ENCODE data around the gene HECTD4. TPM values are rescaled to one million over a fixed set of nuclear protein-coding genes. Genes with fewer than 3 reads are reported as not detected.

HECTD4 gene
- total RNA-seq, 2 donors from 2014 or later: 46.6 to 48.2 TPM

DNA sequence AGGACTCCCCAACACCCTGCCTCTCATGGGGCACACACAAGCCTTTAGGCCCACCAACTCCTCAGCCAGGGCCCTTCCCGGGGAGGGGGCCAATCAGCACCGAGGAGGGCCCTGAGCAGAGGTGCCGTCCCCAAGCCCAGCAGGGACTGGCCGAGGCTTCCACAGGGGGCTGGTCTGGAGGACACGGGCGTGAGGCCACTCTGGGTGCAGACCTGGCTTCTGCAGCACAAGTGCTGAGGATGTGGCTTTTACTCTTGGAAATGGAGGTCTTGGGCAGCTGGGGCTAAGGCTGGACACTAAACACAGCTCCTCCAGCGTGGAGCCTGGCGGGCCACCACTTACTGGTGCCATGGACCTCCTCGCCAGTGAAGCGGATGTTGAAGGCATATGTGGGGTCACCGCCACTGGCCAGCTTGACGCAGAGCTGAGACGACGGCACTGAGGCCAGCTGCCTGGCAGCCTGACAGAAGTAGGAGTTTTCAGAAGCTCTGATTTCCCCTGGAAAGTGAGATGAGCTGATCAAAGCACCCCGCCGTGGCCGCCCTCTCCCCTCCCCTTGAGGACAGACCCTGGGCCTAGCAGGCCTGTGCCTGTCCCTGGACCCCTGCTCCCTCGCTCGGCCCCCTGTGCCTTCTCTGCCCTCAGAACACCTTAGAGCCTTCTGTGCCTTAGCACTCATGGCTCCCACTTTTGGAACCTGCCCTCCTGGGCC is 212.9 kb downstream of the HECTD4 start:
- Mint-ChIP-seq H3K4me3 (no peak overlapping the region), H3K36me3 (ENCODE audit: low read depth) (peaks cover 32% of the 10 kb centered on the region), H3K27me3 (ENCODE audit: insufficient read depth) (no peaks in the 10 kb centered on the region), H3K27ac (no peak overlapping the region), H3K9me3 (no peaks in the 10 kb centered on the region), H3K4me1 (no peaks in the 10 kb centered on the region)
- H3K4me3 ChIP-seq (ENCODE audit: low read length): no peak overlapping the region
- DNase-seq: peak; percentile 47
- H3K27me3 ChIP-seq (ENCODE audit: control insufficient read depth, insufficient read depth, low read length, poor library complexity, severe bottlenecking): no peaks in the 10 kb centered on the region
- no peak for TF ChIP-seq CTCF (conservative IDR thresholded peaks at IDR 0.05)
- no peaks in the 10 kb centered on the region for H3K4me1 ChIP-seq (ENCODE audit: control insufficient read depth, insufficient read depth, low read length)
- WGBS, 2 experiments (ENCODE audit: insufficient coverage in 1 of 2, insufficient read length in 1 of 2): 94 to 100% methylated on average over 9 to 19 of the region's 19 CpGs
- H3K27ac ChIP-seq (ENCODE audit: low read depth, low read length): no peak overlapping the region
- no peaks in the 10 kb centered on the region for H3K9me3 ChIP-seq (ENCODE audit: control insufficient read depth, low read length)
- peaks cover 19% of the 10 kb centered on the region for H3K36me3 ChIP-seq (ENCODE audit: control insufficient read depth, insufficient read depth, low read length)
- H3K9ac ChIP-seq (ENCODE audit: extremely low read depth, low read length, poor library complexity, severe bottlenecking): no peak overlapping the region

GRCh38 chr12:112168561-112168971 is 213.7 kb downstream of the HECTD4 start:
- no peaks in the 10 kb centered on the region for H3K4me1 Mint-ChIP-seq
- peaks cover 19% of the 10 kb centered on the region for H3K36me3 ChIP-seq (ENCODE audit: control insufficient read depth, insufficient read depth, low read length)
- H3K4me3 ChIP-seq (ENCODE audit: low read length): no peak overlapping the region
- no peaks in the 10 kb centered on the region for H3K9me3 ChIP-seq (ENCODE audit: control insufficient read depth, low read length)
- H3K4me3 Mint-ChIP-seq: no peak overlapping the region
- H3K4me1 ChIP-seq (ENCODE audit: control insufficient read depth, insufficient read depth, low read length): no peaks in the 10 kb centered on the region
- no peak overlapping the region for H3K27ac Mint-ChIP-seq
- TF ChIP-seq CTCF (conservative IDR thresholded peaks at IDR 0.05): no peak
- H3K36me3 Mint-ChIP-seq (ENCODE audit: low read depth): peaks cover 32% of the 10 kb centered on the region
- H3K27me3 ChIP-seq (ENCODE audit: control insufficient read depth, insufficient read depth, low read length, poor library complexity, severe bottlenecking): no peaks in the 10 kb centered on the region
- 83 to 89% methylated on average over 3 to 8 of the region's 8 CpGs for WGBS, 2 experiments (ENCODE audit: insufficient coverage in 1 of 2, insufficient read length in 1 of 2)
- peak; percentile 41 for DNase-seq
- H3K27me3 Mint-ChIP-seq (ENCODE audit: insufficient read depth): no peaks in the 10 kb centered on the region
- no peak overlapping the region for H3K9ac ChIP-seq (ENCODE audit: extremely low read depth, low read length, poor library complexity, severe bottlenecking)
- H3K27ac ChIP-seq (ENCODE audit: low read depth, low read length): no peak overlapping the region
- no peaks in the 10 kb centered on the region for H3K9me3 Mint-ChIP-seq

- Mint-ChIP-seq H3K27me3 (ENCODE audit: insufficient read depth) (no peaks in the 10 kb centered on the region), H3K9me3 (no peaks in the 10 kb centered on the region), H3K36me3 (ENCODE audit: low read depth) (peaks cover 32% of the 10 kb centered on the region), H3K4me1 (no peaks in the 10 kb centered on the region), H3K27ac (no peak overlapping the region), H3K4me3 (no peak overlapping the region)
- peaks cover 22% of the 10 kb centered on the region for H3K36me3 ChIP-seq (ENCODE audit: control insufficient read depth, insufficient read depth, low read length)
- H3K27ac ChIP-seq (ENCODE audit: low read depth, low read length): no peak overlapping the region
- H3K9ac ChIP-seq (ENCODE audit: extremely low read depth, low read length, poor library complexity, severe bottlenecking): no peak overlapping the region
- peak; percentile 53 for DNase-seq
- WGBS, 2 experiments (ENCODE audit: insufficient coverage in 1 of 2, insufficient read length in 1 of 2): 93 to 96% methylated on average over 18 to 32 of the region's 32 CpGs
- no peaks in the 10 kb centered on the region for H3K9me3 ChIP-seq (ENCODE audit: control insufficient read depth, low read length)
- H3K4me3 ChIP-seq (ENCODE audit: low read length): no peak overlapping the region
- TF ChIP-seq CTCF (conservative IDR thresholded peaks at IDR 0.05): no peak
- H3K4me1 ChIP-seq (ENCODE audit: control insufficient read depth, insufficient read depth, low read length): no peaks in the 10 kb centered on the region
- no peaks in the 10 kb centered on the region for H3K27me3 ChIP-seq (ENCODE audit: control insufficient read depth, insufficient read depth, low read length, poor library complexity, severe bottlenecking)
Observed at GRCh38 chr12:112167718-112168525, 214.3 kb downstream of the HECTD4 start.

All from endodermal cell (in vitro differentiated cells).